GM13977 (cell line): ENCODE results near the gene ATP6V0C.

Experiments
- DNase-seq: peaks from one replicate; pipeline ENCODE4 v3.0.0; 2012; ENCODE audit warnings: low spot score
- in situ Hi-C: fragments of 300-500 bp; cut with MboI; formaldehyde crosslinking; loops from one replicate; pipeline ENCODE4 v1.12.0; 2022; ENCODE audit warnings: low sequenced_read_pairs, low pct_unique_long_range_greater_than_20kb, mixed read lengths, inconsistent platforms; ENCODE audit not compliant: unreplicated experiment
- TF ChIP-seq, protein P1 (sequence below): IDR thresholded peaks from 2 replicates; pipeline ENCODE4 v1.5.1; 2012; ENCODE audit warnings: mild to moderate bottlenecking, control low read depth; ENCODE audit not compliant: insufficient read depth; ENCODE audit errors: extremely low read depth, missing control alignments

ATP6V0C gene

DNA sequence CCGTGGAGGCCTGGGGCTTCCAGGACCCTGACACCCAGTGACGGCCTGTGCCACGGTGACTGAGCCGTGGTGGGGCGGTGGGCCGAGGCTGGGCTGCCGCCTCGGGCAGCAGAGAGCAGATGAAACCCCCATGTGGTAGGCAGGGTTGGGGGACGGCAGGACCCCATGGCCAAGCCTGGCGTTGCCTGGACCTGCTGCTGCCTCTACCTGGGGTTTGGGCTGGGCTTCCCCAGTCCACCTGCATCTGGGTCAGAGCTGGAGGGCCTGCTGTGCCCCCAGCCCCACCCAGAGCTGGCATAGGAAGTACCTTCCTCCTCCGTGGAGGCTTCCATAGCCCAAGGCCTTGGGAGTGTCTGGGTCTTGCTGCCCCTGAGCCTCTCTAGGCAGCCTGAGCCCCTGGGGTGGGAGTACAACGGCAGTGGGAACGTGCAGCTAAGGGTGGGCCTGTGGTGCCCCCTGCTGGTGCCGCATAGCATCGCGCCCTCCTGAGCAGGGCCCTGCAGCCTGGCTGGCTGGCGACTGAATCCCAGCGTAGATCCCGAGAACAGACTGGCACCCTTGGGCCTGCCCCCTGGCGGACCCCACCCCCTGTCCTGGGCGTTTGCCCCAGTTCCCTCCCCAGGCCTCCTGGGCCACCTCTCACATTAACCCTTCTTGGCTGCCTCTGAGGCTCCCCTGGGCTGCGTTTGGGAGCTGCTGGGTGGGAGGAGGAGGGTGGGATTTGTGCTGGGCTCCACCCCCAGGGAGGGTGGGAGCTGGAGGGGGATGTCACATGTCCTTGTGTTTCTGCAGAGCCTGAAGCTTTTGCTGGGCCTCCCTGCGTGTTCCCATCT, 12.6 kb upstream of the ATP6V0C start:
- DNase-seq: peak; percentile 90
- in situ Hi-C loops: no loop called here
- TF ChIP-seq, protein P1, sequence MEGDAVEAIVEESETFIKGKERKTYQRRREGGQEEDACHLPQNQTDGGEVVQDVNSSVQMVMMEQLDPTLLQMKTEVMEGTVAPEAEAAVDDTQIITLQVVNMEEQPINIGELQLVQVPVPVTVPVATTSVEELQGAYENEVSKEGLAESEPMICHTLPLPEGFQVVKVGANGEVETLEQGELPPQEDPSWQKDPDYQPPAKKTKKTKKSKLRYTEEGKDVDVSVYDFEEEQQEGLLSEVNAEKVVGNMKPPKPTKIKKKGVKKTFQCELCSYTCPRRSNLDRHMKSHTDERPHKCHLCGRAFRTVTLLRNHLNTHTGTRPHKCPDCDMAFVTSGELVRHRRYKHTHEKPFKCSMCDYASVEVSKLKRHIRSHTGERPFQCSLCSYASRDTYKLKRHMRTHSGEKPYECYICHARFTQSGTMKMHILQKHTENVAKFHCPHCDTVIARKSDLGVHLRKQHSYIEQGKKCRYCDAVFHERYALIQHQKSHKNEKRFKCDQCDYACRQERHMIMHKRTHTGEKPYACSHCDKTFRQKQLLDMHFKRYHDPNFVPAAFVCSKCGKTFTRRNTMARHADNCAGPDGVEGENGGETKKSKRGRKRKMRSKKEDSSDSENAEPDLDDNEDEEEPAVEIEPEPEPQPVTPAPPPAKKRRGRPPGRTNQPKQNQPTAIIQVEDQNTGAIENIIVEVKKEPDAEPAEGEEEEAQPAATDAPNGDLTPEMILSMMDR: peak; percentile 99

DNA sequence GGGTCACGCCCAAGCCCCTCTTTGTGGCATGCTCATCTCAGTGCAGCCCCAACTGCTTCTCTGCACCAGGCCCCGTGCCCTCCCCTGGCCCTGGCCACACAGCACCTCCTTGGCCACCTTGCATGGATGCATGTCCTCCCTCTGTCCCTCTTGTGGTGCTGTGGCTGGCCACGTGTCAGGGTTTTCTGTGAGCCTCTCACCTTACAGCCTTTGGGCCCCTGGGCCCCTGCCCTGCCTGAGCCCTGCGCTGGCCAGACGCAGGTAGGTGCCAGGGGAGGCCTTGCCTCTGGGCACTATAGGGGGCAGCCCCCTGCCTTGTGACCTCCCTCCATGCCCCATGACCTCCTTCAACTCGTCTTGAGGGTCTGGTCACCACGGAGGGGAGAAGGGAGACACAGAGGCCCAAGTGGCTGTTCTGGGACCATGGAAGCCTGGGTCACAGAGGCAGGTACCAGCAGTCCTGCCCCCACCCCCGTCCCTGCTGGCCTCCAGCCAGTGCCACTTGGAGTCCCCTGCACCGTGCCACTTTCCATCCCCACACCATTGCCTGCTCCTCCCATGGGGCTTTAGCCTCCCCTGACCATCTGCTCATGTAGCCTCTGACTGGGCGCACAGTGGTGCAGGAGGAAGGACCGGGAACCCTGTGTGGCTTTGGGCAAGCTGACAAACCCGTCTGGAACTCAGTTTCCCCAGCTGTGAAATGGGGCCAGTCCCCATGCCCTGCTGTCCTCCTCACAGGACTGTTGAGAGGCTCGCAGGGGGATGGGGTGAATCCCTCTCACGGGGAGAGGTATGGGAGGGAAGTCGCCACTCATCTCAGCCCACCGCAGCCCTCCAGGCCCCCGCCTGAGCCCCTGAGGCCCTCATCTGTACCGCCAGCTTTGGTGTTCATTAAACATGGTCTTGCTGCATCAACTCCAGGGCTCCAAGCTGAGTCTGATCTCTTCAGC, 11.5 kb upstream of the ATP6V0C start:
- in situ Hi-C loops: no loop called here
- no peak for DNase-seq
- TF ChIP-seq, protein P1: no peak

DNA sequence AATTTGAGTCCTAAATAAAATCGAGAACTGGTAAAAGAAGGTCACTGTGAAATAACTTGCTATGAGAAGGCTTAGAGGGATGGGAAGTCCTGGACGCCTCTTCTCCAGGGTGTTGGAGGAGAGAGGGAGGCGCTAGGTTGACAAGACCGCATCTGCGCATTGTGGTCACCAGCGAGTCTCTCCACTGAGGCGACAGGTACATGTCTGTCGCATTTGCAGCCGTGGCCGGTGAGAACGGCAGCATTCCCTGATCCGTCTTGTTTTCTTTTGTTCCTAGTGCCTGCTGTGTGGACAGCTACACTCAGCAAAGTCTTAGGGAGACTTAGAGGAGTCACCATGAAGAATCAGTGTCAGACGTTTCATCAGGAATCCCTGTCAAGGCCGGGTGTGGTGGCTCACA, 8.1 kb upstream of the ATP6V0C start:
- TF ChIP-seq, protein P1: no peak
- DNase-seq: no peak
- in situ Hi-C loops: no loop called here

DNA sequence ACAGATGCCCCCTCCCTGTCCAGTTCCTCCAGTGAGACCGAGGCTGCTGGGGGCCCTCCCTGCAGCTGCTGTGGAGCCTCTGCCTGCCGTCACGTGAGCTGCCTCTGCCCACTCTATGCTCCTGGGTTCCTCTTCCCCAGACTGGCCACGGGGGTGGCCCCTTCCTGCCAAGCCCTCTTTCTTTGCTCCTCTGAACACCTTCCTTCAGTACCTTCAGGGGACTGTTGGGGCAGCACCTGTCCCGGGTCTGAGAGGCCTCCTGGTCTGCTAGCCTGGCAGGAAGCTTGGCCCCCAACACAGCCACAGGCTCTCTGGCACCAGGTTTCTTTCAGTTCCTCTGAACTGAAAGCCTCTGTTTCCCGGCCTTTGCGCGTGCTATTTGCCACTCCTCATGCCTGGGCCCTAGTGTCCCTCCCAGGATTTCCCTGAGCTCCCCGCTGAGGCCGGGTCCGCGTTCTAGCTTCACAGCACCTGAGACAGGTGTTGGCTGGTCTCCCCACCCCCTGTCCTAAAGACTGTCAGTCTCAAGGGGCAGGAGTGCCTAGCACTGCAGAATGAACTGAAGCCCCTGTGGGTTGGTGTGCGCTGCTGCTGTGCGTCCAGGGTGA, 6.6 kb upstream of the ATP6V0C start:
- DNase-seq: peak; percentile 81
- TF ChIP-seq, protein P1: peak; percentile 16
- in situ Hi-C loops: no loop called here

DNA sequence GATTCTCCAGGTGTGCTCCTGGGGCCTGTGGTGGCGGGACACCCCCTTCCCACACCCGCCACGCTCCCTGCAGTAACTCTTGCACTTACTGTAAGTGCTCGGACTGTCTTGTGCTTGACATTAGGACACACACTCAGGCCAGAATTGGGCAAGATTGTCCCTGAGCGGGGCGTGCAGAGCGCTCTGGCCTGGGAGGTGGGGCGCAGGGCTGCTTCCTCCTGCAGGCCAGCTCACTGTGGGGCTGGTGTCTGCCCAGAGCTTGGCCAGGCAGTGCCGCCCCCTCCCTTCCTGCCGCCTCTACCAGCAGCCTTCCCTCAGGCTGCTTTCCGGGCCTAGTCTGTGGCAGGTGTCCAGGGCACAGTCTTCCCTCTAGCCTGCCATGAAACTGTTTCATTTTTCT, 6.1 kb upstream of the ATP6V0C start:
- DNase-seq: no peak
- TF ChIP-seq, protein P1: no peak
- in situ Hi-C loops: no loop called here

DNA sequence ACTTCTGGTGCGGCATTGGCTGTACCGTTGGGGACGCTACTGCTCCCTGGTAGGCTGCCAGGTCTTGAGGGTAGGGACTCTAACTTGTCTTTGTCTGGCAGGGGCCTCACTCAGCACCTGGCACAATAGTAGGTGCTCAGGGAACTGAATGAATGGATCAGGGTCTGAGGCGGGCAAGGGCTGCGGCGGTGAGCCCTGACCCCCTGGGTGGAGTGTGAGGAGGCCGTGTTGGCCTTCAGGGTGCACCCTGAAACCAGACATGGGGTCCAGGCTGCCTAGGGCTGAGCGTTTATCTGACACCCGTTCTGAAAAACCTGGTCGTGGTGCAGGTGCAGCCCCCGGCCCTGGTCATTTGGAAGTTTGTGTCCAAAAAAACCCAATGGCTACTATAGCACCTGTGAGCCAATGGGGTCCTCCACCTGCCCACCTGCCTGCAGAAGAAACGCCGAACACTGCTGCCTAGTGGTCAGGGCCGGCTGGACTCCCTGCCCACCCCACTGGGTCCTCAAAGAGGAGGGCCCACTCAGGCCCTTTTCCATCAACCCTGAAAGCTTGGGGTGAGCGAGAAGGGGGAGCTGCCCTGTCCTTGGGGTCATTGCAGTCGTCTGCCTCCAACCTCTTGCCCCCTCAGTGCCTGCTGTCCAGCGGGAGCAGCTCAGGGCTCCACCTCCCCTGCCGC, 4.9 kb upstream of the ATP6V0C start:
- no peak for DNase-seq
- TF ChIP-seq, protein P1: no peak

More for the DNA sequence above, 4.9 kb upstream of the ATP6V0C start:
- in situ Hi-C loops: no loop called here
